ENCODE measurements around the gene MRGPRD.

- no peak for TF ChIP-seq POLR2A (IDR thresholded peaks at IDR 0.05)
- no peak for TF ChIP-seq CTCF (IDR thresholded peaks at IDR 0.05)
Measured at GRCh38 chr11:68993546-68993945, 12.8 kb upstream of the MRGPRD start.

All from thyroid gland (tissue), 4 donors.